ENCODE results near the gene LRCH1.

The LRCH1 gene

GRCh38 chr13:46688306-46688705 lies 135.3 kb downstream of the LRCH1 start:
- no peak for TF ChIP-seq CTCF (IDR thresholded peaks at IDR 0.05; ENCODE audit: insufficient read depth, low read depth, low read length, missing control alignments)
- H3K4me3 ChIP-seq (ENCODE audit: low read depth, low read length): no peak overlapping the region
- no peak for DNase-seq (ENCODE audit: low read depth)

GRCh38 chr13:46698014-46698413 lies 145.0 kb downstream of the LRCH1 start:
- TF ChIP-seq CTCF (IDR thresholded peaks at IDR 0.05; ENCODE audit: insufficient read depth, low read depth, low read length, missing control alignments): no peak
- no peak for DNase-seq (ENCODE audit: low read depth)
- H3K4me3 ChIP-seq (ENCODE audit: low read depth, low read length): no peak overlapping the region

GRCh38 chr13:46698910-46699460 lies 146.0 kb downstream of the LRCH1 start:
- DNase-seq (ENCODE audit: low read depth): no peak
- no peak for TF ChIP-seq CTCF (IDR thresholded peaks at IDR 0.05; ENCODE audit: insufficient read depth, low read depth, low read length, missing control alignments)
- no peak overlapping the region for H3K4me3 ChIP-seq (ENCODE audit: low read depth, low read length)

- DNase-seq (ENCODE audit: low read depth): no peak
- no peak for TF ChIP-seq CTCF (IDR thresholded peaks at IDR 0.05; ENCODE audit: insufficient read depth, low read depth, low read length, missing control alignments)
- H3K4me3 ChIP-seq (ENCODE audit: low read depth, low read length): no peak overlapping the region
Measured at GRCh38 chr13:46712524-46712923, 159.6 kb downstream of the LRCH1 start.

- no peak for DNase-seq (ENCODE audit: low read depth)
- H3K4me3 ChIP-seq (ENCODE audit: low read depth, low read length): no peak overlapping the region
- no peak for TF ChIP-seq CTCF (IDR thresholded peaks at IDR 0.05; ENCODE audit: insufficient read depth, low read depth, low read length, missing control alignments)
Measured at GRCh38 chr13:46715363-46715762, 162.4 kb downstream of the LRCH1 start.

- TF ChIP-seq CTCF (IDR thresholded peaks at IDR 0.05; ENCODE audit: insufficient read depth, low read depth, low read length, missing control alignments): no peak
- no peak overlapping the region for H3K4me3 ChIP-seq (ENCODE audit: low read depth, low read length)
- no peak for DNase-seq (ENCODE audit: low read depth)
Measured at GRCh38 chr13:46716821-46717220, 163.9 kb downstream of the LRCH1 start.

- H3K4me3 ChIP-seq (ENCODE audit: low read depth, low read length): no peak overlapping the region
- TF ChIP-seq CTCF (IDR thresholded peaks at IDR 0.05; ENCODE audit: insufficient read depth, low read depth, low read length, missing control alignments): no peak
- DNase-seq (ENCODE audit: low read depth): no peak
Measured at GRCh38 chr13:46717275-46717674, 164.3 kb downstream of the LRCH1 start.
